Mesenchymal stem cell (in vitro differentiated cells and primary cell): ENCODE results near the gene CERS6.
A peak's percentile ranks its signal among the peaks of the same experiment; 100 is the strongest.

Experiments used
- DNase-seq: peaks from one replicate; pipeline ENCODE4 v3.0.0-alpha.2; 2013
- H2AFZ ChIP-seq: one replicate; pipeline ENCODE4 v1.6.1; 2013; ENCODE audit warnings: low read depth, mild to moderate bottlenecking, control low read depth, inconsistent platforms, low read length, moderate library complexity
- H2AK5ac ChIP-seq: 2 replicates; pipeline ENCODE4 v1.6.1; 2013; ENCODE audit warnings: low read length, moderate library complexity, mild to moderate bottlenecking, inconsistent platforms; ENCODE audit not compliant: severe bottlenecking
- H2BK120ac ChIP-seq: one replicate; pipeline ENCODE4 v1.6.1; 2013; ENCODE audit warnings: low read depth, mild to moderate bottlenecking, inconsistent platforms, low read length, moderate library complexity
- H2BK12ac ChIP-seq, 2 experiments: one replicate each; pipeline ENCODE4 v1.6.1; 2013; ENCODE audit warnings: inconsistent platforms in 2 of 2, low read length in 2 of 2, mild to moderate bottlenecking in 2 of 2, moderate library complexity in 2 of 2, control low read depth in 1 of 2
- H2BK15ac ChIP-seq: one replicate; pipeline ENCODE4 v1.6.1; 2013; ENCODE audit warnings: mild to moderate bottlenecking, low read depth, inconsistent platforms; ENCODE audit not compliant: poor library complexity, severe bottlenecking
- H2BK5ac ChIP-seq: 2 replicates; pipeline ENCODE4 v1.6.1; 2013; ENCODE audit warnings: low read depth, mild to moderate bottlenecking, low read length, control low read depth, inconsistent platforms; ENCODE audit not compliant: poor library complexity, severe bottlenecking
- H3K14ac ChIP-seq, 2 experiments: one replicate each; pipeline ENCODE4 v1.6.1; 2013; ENCODE audit warnings: inconsistent platforms in 2 of 2, low read length in 2 of 2, control low read depth in 1 of 2, mild to moderate bottlenecking in 1 of 2, moderate library complexity in 1 of 2
- H3K18ac ChIP-seq, 2 experiments: one replicate each; pipeline ENCODE4 v1.6.1; 2013; ENCODE audit warnings: inconsistent platforms in 2 of 2, low read length in 2 of 2, control low read depth in 1 of 2, low read depth in 1 of 2, mild to moderate bottlenecking in 1 of 2
- H3K23ac ChIP-seq, 2 experiments: one replicate each; pipeline ENCODE4 v1.6.1; 2013; ENCODE audit warnings: inconsistent platforms in 2 of 2, low read length in 2 of 2, mild to moderate bottlenecking in 2 of 2, moderate library complexity in 2 of 2, control low read depth in 1 of 2
- H3K27ac ChIP-seq: 2 replicates; pipeline ENCODE4 v1.5.1; 2013; ENCODE audit warnings: mild to moderate bottlenecking, moderate library complexity, low read length, control low read depth, inconsistent platforms; ENCODE audit not compliant: poor library complexity, severe bottlenecking
- H3K27me3 ChIP-seq, 2 experiments: 2 replicates each; pipeline versions ENCODE4 v1.6.1 to v1.7.0; 2013; ENCODE audit warnings: low read length in 2 of 2, mild to moderate bottlenecking in 2 of 2, moderate library complexity in 2 of 2, control low read depth in 1 of 2, inconsistent platforms in 1 of 2; ENCODE audit not compliant: control insufficient read depth in 1 of 2, insufficient read depth in 1 of 2
- H3K36me3 ChIP-seq, 2 experiments: 2 replicates each; pipeline versions ENCODE4 v1.6.1 to v1.7.0; 2013; ENCODE audit warnings: low read length in 2 of 2, control low read depth in 1 of 2, inconsistent platforms in 1 of 2, low read depth in 1 of 2, mild to moderate bottlenecking in 1 of 2; ENCODE audit not compliant: insufficient read depth in 2 of 2, control insufficient read depth in 1 of 2
- H3K4ac ChIP-seq, 2 experiments: one replicate each; pipeline ENCODE4 v1.6.1; 2013; ENCODE audit warnings: inconsistent platforms in 2 of 2, low read length in 2 of 2, mild to moderate bottlenecking in 2 of 2, moderate library complexity in 2 of 2, control low read depth in 1 of 2, low read depth in 1 of 2
- H3K4me1 ChIP-seq: 2 replicates; pipeline ENCODE4 v1.6.1; 2013; ENCODE audit warnings: low read depth, low read length, control low read depth; ENCODE audit not compliant: control insufficient read depth, insufficient read depth
- H3K4me2 ChIP-seq: 2 replicates; pipeline ENCODE4 v1.6.1; 2013; ENCODE audit warnings: low read length, mild to moderate bottlenecking, inconsistent platforms; ENCODE audit not compliant: poor library complexity, severe bottlenecking
- H3K4me3 ChIP-seq, 2 experiments: 2 replicates each; pipeline versions ENCODE4 v1.5.1 to v1.7.0; 2013; ENCODE audit warnings: low read length in 2 of 2, mild to moderate bottlenecking in 2 of 2, control low read depth in 1 of 2, low read depth in 1 of 2; ENCODE audit not compliant: insufficient read depth in 1 of 2
- H3K79me1 ChIP-seq: replicated peaks from 2 replicates; pipeline ENCODE4 v1.6.1; 2013; ENCODE audit warnings: mild to moderate bottlenecking, control low read depth, low read length, inconsistent platforms; ENCODE audit not compliant: poor library complexity, severe bottlenecking
- H3K9ac ChIP-seq: 2 replicates; pipeline ENCODE4 v1.7.0; 2013; ENCODE audit warnings: mild to moderate bottlenecking, low read length, moderate library complexity
- H3K9me3 ChIP-seq: 2 replicates; pipeline ENCODE4 v1.7.0; 2013; ENCODE audit warnings: mild to moderate bottlenecking, low read length; ENCODE audit not compliant: control insufficient read depth
- H4K8ac ChIP-seq: one replicate; pipeline ENCODE4 v1.6.1; 2013; ENCODE audit warnings: inconsistent platforms, mild to moderate bottlenecking, low read length, moderate library complexity
- H4K91ac ChIP-seq: one replicate; pipeline ENCODE4 v1.6.1; 2013; ENCODE audit warnings: mild to moderate bottlenecking, low read length, inconsistent platforms
- WGBS: methylation state at CpG from one replicate; pipeline ENCODE4 v1.1.7; 2013; ENCODE audit warnings: mixed read lengths; 5-methylcytosine and 5-hydroxymethylcytosine counted together

CERS6 gene

DNA sequence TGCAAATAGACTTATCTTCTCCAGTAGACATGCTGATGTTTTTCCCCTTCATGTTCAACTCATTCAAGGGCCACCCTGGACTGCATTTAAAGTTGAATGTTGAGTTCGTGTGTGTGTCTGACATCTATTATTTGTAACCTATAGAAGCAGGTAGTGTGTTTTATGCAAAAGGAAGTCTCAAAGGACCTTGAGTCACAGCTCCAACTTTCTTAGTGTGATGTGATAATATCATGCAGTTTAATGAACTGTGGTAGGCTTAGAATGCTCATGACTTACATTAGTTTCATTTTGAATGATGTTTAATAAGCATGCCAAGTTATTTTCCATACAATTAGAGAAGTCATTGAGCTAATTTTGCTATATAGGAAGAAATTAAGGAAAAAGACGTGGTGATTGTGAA is 67.9 kb downstream of the CERS6 start:
- H3K4me2 ChIP-seq: no peak overlapping the region

DNA sequence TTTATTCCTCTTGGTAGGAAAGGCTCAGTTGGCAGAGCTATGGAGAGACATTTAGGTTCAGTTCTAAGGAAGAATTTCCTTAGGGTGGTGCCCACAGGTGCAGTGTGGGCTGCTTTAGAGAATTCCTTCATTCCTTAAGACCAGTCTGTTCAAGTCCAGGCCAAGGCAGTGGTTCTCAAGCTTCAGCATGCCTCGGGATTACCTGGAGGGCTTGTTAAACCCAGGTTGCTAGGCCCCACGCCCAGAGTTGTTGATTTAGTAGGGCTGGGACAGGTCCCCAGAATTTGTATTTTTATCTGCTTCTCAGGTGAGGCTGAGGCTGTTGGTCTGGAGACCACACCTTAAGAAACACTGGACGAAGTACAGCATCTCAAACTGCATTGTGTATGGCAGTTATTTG is 68.9 kb downstream of the CERS6 start:
- H3K79me1 ChIP-seq: peaks cover 28% of the 10 kb centered on the region
- no peak overlapping the region for H4K8ac ChIP-seq
- H3K4me2 ChIP-seq: no peak overlapping the region
- no peaks in the 10 kb centered on the region for H3K9me3 ChIP-seq
- no peaks in the 10 kb centered on the region for H3K36me3 ChIP-seq
- no peak overlapping the region for H3K4me3 ChIP-seq
- peaks cover 3% of the 10 kb centered on the region for H3K4me1 ChIP-seq
- no peak for DNase-seq
- no peak overlapping the region for H2BK120ac ChIP-seq
- 96% methylated on average over 2 of the region's 3 CpGs for WGBS
- no peaks in the 10 kb centered on the region for H3K27me3 ChIP-seq
- no peak overlapping the region for H3K9ac ChIP-seq
- no peak overlapping the region for H2BK5ac ChIP-seq
- H2BK15ac ChIP-seq: no peak overlapping the region
- no peak overlapping the region for H3K4ac ChIP-seq
- H2BK12ac ChIP-seq: no peak overlapping the region
- no peak overlapping the region for H3K27ac ChIP-seq
- no peak overlapping the region for H3K18ac ChIP-seq
- H3K23ac ChIP-seq: no peak overlapping the region
- H4K91ac ChIP-seq: no peak overlapping the region
- H2AFZ ChIP-seq: no peak overlapping the region
- no peak overlapping the region for H3K14ac ChIP-seq
- H2AK5ac ChIP-seq: no peak overlapping the region

More for the DNA sequence above, 67.9 kb downstream of the CERS6 start:
- no peaks in the 10 kb centered on the region for H3K36me3 ChIP-seq
- WGBS: 84% methylated on average over 2 of the region's 2 CpGs
- H3K27ac ChIP-seq: no peak overlapping the region
- no peak overlapping the region for H4K91ac ChIP-seq
- no peak overlapping the region for H4K8ac ChIP-seq
- no peaks in the 10 kb centered on the region for H3K27me3 ChIP-seq
- no peak overlapping the region for H2BK5ac ChIP-seq
- H3K4me1 ChIP-seq: peaks cover 1% of the 10 kb centered on the region
- no peak overlapping the region for H3K4ac ChIP-seq
- no peak overlapping the region for H2BK15ac ChIP-seq
- H3K14ac ChIP-seq: no peak overlapping the region
- H3K9ac ChIP-seq: no peak overlapping the region
- no peaks in the 10 kb centered on the region for H3K9me3 ChIP-seq
- H3K23ac ChIP-seq: no peak overlapping the region
- H3K18ac ChIP-seq: peak overlapping the region in 1 of 2 experiments; percentile 21
- no peak overlapping the region for H3K4me3 ChIP-seq
- no peak for DNase-seq
- peaks cover 28% of the 10 kb centered on the region for H3K79me1 ChIP-seq
- H2AFZ ChIP-seq: no peak overlapping the region
- H2AK5ac ChIP-seq: no peak overlapping the region
- no peak overlapping the region for H2BK12ac ChIP-seq
- no peak overlapping the region for H2BK120ac ChIP-seq

DNA sequence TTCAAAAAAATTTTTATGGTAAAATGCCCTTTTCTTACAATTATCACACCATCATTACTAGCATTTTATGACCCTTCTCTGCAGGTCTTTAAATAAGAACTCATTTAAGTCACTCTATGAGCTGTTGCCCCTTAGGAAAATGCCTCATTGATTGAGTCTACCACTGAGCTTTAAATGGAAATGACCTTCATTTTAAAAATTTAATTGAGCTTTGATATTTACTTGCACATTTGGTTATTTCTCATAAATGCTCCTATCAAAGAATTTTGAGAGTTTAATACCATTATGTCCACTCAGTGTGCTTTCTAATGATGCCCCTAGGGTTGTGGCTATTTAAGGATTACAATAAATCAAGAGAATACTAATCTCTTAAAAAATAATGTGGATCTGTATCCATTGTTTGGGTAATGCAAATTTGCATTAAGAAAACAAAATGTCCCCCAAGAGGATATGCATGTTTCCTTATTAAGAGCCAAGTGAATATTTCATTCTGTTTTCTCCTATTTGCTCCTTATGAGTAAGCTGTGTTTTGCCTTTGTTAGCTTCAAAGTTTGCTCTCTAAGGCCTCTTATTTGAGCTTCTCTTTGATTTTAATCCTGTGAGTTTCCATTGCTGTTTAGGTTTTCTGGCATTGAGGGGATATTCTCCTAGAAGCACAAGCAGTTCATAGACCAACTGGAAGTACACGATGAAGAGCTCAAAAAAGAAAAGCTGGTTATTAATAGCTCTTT is 69.8 kb downstream of the CERS6 start:
- Histone ChIP-seq H2AK5ac (no peak overlapping the region), H4K91ac (no peak overlapping the region), H3K9ac (peak overlapping the region; percentile 7), H3K9me3 (no peaks in the 10 kb centered on the region), H2BK15ac (no peak overlapping the region), H2BK5ac (no peak overlapping the region), H3K4me1 (peaks cover 3% of the 10 kb centered on the region), H4K8ac (no peak overlapping the region), H3K4me3 (no peak overlapping the region), H2BK12ac (no peak overlapping the region), H3K36me3 (no peaks in the 10 kb centered on the region), H3K27ac (no peak overlapping the region), H3K4me2 (no peak overlapping the region), H2AFZ (no peak overlapping the region), H3K18ac (no peak overlapping the region), H3K79me1 (peaks cover 25% of the 10 kb centered on the region), H3K23ac (no peak overlapping the region), H3K4ac (no peak overlapping the region), H3K14ac (no peak overlapping the region), H3K27me3 (no peaks in the 10 kb centered on the region), H2BK120ac (no peak overlapping the region)
- WGBS: no CpG with 5 or more reads among the region's 1 CpG
- DNase-seq: no peak

DNA sequence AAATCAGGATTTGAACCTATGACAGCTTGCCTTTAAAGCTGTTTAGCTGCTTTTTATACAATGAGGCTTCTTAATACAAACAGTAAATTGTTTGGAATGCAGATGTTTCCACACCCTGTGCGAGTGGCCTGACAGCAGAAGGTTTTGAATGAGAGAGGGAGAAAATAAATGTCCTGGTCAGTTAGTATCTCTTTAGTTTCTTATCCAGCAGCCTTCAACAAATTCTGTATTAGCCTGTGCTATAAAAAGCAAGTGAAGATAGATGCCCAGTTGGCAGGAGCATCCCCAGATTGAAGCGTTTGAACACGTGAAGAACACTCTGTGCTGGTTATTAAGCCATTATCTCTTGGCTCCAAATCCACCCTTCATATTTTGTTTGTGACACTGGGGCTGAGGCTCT is 70.6 kb downstream of the CERS6 start:
- no peaks in the 10 kb centered on the region for H3K27me3 ChIP-seq
- no peaks in the 10 kb centered on the region for H3K36me3 ChIP-seq
- H3K18ac ChIP-seq: no peak overlapping the region
- DNase-seq: peak; percentile 49
- H3K23ac ChIP-seq: no peak overlapping the region
- H3K4me3 ChIP-seq: no peak overlapping the region
- H4K91ac ChIP-seq: no peak overlapping the region
- no peak overlapping the region for H2BK15ac ChIP-seq
- no peak overlapping the region for H2AK5ac ChIP-seq
- H2BK12ac ChIP-seq: no peak overlapping the region
- no peak overlapping the region for H2BK5ac ChIP-seq
- no peak overlapping the region for H2BK120ac ChIP-seq
- no peak overlapping the region for H3K4me2 ChIP-seq
- no peak overlapping the region for H4K8ac ChIP-seq
- no peaks in the 10 kb centered on the region for H3K9me3 ChIP-seq
- 81% methylated on average over 2 of the region's 3 CpGs for WGBS
- no peak overlapping the region for H3K14ac ChIP-seq
- peaks cover 27% of the 10 kb centered on the region for H3K79me1 ChIP-seq
- peaks cover 1% of the 10 kb centered on the region for H3K4me1 ChIP-seq
- H3K4ac ChIP-seq: no peak overlapping the region
- peak overlapping the region; percentile 7 for H3K9ac ChIP-seq
- H3K27ac ChIP-seq: no peak overlapping the region
- no peak overlapping the region for H2AFZ ChIP-seq
